NCI-H2081 (cell line): ENCODE results near the gene RSRC1.
"Not testable (repeated sequence)": the region's sequence is repeated elsewhere in the genome, so short reads cannot be mapped to it uniquely, and the experiment has no call there.

Experiments
- DNase-seq, 2 experiments: peaks; one replicate each; lab custom pipeline; 2025; lab: John Stamatoyannopoulos, UW

Gene RSRC1

GRCh38 chr3:158109804-158110657 is at the start of gene RSRC1:
TSS of gene RSRC1 (plus strand) at chr3:158110089. CDS start at chr3:158122105, 12,016 bp downstream.
- DNase-seq: peak; percentile 93 to 97

GRCh38 chr3:158065574-158065973 is 44.3 kb upstream of the RSRC1 start:
- not testable (repeated sequence) for DNase-seq

- DNase-seq: no peak
Observed at GRCh38 chr3:158072790-158073189, 37.1 kb upstream of the RSRC1 start.

GRCh38 chr3:158074591-158074990 is 35.3 kb upstream of the RSRC1 start:
- DNase-seq: no peak

- DNase-seq: no peak
Observed at GRCh38 chr3:158079599-158079998, 30.3 kb upstream of the RSRC1 start.

GRCh38 chr3:158084651-158085050 is 25.2 kb upstream of the RSRC1 start:
- DNase-seq: no peak

GRCh38 chr3:158085358-158085757 is 24.5 kb upstream of the RSRC1 start:
- no peak for DNase-seq

- DNase-seq: no peak
Observed at GRCh38 chr3:158085931-158086330, 24.0 kb upstream of the RSRC1 start.

- DNase-seq: no peak
Observed at GRCh38 chr3:158086361-158086760, 23.5 kb upstream of the RSRC1 start.

- no peak for DNase-seq
Observed at GRCh38 chr3:158086776-158087175, 23.1 kb upstream of the RSRC1 start.

- no peak for DNase-seq
Observed at GRCh38 chr3:158091531-158091930, 18.4 kb upstream of the RSRC1 start.

GRCh38 chr3:158093526-158093925 is 16.4 kb upstream of the RSRC1 start:
- no peak for DNase-seq

GRCh38 chr3:158094235-158095110 is 15.4 kb upstream of the RSRC1 start:
- DNase-seq: no peak

GRCh38 chr3:158095111-158095813 is 14.6 kb upstream of the RSRC1 start:
- no peak for DNase-seq

- no peak for DNase-seq
Observed at GRCh38 chr3:158095814-158096704, 13.8 kb upstream of the RSRC1 start.

- DNase-seq: no peak
Observed at GRCh38 chr3:158097081-158097592, 12.8 kb upstream of the RSRC1 start.

- DNase-seq: peak; percentile 95 to 97
Observed at GRCh38 chr3:158097593-158098308, 12.1 kb upstream of the RSRC1 start.

- no peak for DNase-seq
Observed at GRCh38 chr3:158098309-158098639, 11.6 kb upstream of the RSRC1 start.

GRCh38 chr3:158098834-158099424 is 11.0 kb upstream of the RSRC1 start:
- no peak for DNase-seq

- DNase-seq: no peak
Observed at GRCh38 chr3:158100681-158101080, 9.2 kb upstream of the RSRC1 start.
